ENCODE data around the gene METTL15. TPM values are rescaled to one million over a fixed set of nuclear protein-coding genes. Genes with fewer than 3 reads are reported as not detected.

The METTL15 gene
- total and polyA plus RNA-seq, 11 donors, result 5.2 to 14.4 (median 9.9) TPM

GRCh38 chr11:28140689-28141455 lies 32.7 kb downstream of the METTL15 start:
- Histone ChIP-seq H3K4me1 (no peaks in the 10 kb centered on the region), H3K36me3 (no peaks in the 10 kb centered on the region), H3K9me3 (peaks cover 0 to 27% (median 13%) of the 10 kb centered on the region in 12 donors), H3K4me3 (no peak overlapping the region), H3K27ac (no peak overlapping the region), H3K27me3 (no peaks in the 10 kb centered on the region)
- TF ChIP-seq POLR2A (IDR thresholded peaks at IDR 0.05) (no peak), CTCF (IDR thresholded peaks at IDR 0.05) (no peak)
- intact Hi-C loops (cut with DNase I), result no loop called here
- 97 to 98% (median 97%) methylated on average over 9 of the region's 9 CpGs for WGBS, 4 donors
- ATAC-seq, result no peak
- no peak for DNase-seq

GRCh38 chr11:28142724-28143123 lies 34.5 kb downstream of the METTL15 start:
- intact Hi-C loops (cut with DNase I), result no loop called here
- DNase-seq, result no peak
- WGBS, 4 donors, result 94 to 98% (median 98%) methylated on average over 1 of the region's 1 CpG
- peaks cover 0 to 27% (median 13%) of the 10 kb centered on the region in 12 donors for H3K9me3 ChIP-seq
- TF ChIP-seq CTCF (IDR thresholded peaks at IDR 0.05), result no peak
- no peak for TF ChIP-seq POLR2A (IDR thresholded peaks at IDR 0.05)
- H3K4me1 ChIP-seq, result no peaks in the 10 kb centered on the region
- no peak for ATAC-seq
- H3K27me3 ChIP-seq, result no peaks in the 10 kb centered on the region
- no peak overlapping the region for H3K27ac ChIP-seq
- no peak overlapping the region for H3K4me3 ChIP-seq
- H3K36me3 ChIP-seq, result no peaks in the 10 kb centered on the region

GRCh38 chr11:28144808-28145207 lies 36.6 kb downstream of the METTL15 start:
- TF ChIP-seq POLR2A (IDR thresholded peaks at IDR 0.05), result no peak
- no peak for TF ChIP-seq CTCF (IDR thresholded peaks at IDR 0.05)
- Histone ChIP-seq H3K4me1 (no peaks in the 10 kb centered on the region), H3K4me3 (no peak overlapping the region), H3K36me3 (no peaks in the 10 kb centered on the region), H3K27ac (no peak overlapping the region), H3K9me3 (peaks cover 0 to 20% (median 10%) of the 10 kb centered on the region in 12 donors), H3K27me3 (no peaks in the 10 kb centered on the region)
- DNase-seq, result no peak
- no peak for ATAC-seq
- 80 to 91% (median 84%) methylated on average over 2 of the region's 2 CpGs for WGBS, 4 donors
- intact Hi-C loops (cut with DNase I), result no loop called here

GRCh38 chr11:28146123-28146751 lies 38.0 kb downstream of the METTL15 start:
- H3K27ac ChIP-seq, result no peak overlapping the region
- ATAC-seq (no peak), DNase-seq (no peak)
- intact Hi-C loops (cut with DNase I), result no loop called here
- WGBS, 4 donors, result 58 to 85% (median 74%) methylated on average over 2 of the region's 2 CpGs
- H3K36me3 ChIP-seq, result no peaks in the 10 kb centered on the region
- no peaks in the 10 kb centered on the region for H3K27me3 ChIP-seq
- no peak overlapping the region for H3K4me3 ChIP-seq
- TF ChIP-seq POLR2A (IDR thresholded peaks at IDR 0.05) (no peak), CTCF (IDR thresholded peaks at IDR 0.05) (no peak)
- H3K4me1 ChIP-seq, result no peaks in the 10 kb centered on the region
- H3K9me3 ChIP-seq, result peaks cover 0 to 5% (median 0%) of the 10 kb centered on the region in 12 donors

All from heart left ventricle (tissue), 16 donors.